ENCODE measurements around the gene IFT57. TPM values are rescaled to one million over a fixed set of nuclear protein-coding genes. Genes with fewer than 3 reads are reported as not detected.

Gene IFT57
- total RNA-seq, 1 donor from 2014 or later = 90.5 TPM

DNA sequence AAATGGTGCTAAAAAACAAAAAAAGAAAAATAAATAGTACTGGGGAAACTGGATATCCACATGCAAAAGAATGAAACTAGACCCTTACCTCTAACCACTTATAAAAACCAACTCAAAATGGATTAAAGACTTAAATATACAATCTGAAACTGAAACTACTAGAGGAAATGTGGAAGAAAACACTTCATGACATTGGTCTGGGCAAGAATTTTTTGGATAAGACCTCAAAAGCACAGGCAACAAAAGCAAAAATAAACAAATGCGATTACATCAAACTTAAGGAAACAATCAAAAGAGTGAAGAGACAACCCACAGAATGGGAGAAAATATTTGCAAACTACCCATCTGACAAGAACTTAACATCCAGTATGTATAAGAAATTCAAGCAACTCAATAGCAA, 6.4 kb downstream of the IFT57 start:
- Histone ChIP-seq H3K9ac (no peak overlapping the region), H4K20me1 (ENCODE audit: low read depth) (no peaks in the 10 kb centered on the region), H3K27ac (no peak overlapping the region), H2AFZ (replicated peaks) (no peak overlapping the region), H3K4me2 (no peak overlapping the region), H3F3A (ENCODE audit: low read depth) (no peaks in the 10 kb centered on the region), H3K4me1 (peaks cover 9% of the 10 kb centered on the region), H3K27me3 (no peaks in the 10 kb centered on the region), H3K36me3 (peaks cover 14% of the 10 kb centered on the region), H3K79me2 (ENCODE audit: low read depth) (peaks cover 21% of the 10 kb centered on the region), H3K4me3 (no peak overlapping the region), H3K9me3 (ENCODE audit: low read depth) (no peaks in the 10 kb centered on the region)
- no peak for DNase-seq (ENCODE audit: low spot score)
- H3K27me3 Mint-ChIP-seq (ENCODE audit: insufficient read depth, low read depth) = no peaks in the 10 kb centered on the region
- H3K27ac Mint-ChIP-seq = no peak overlapping the region
- H3K36me3 Mint-ChIP-seq = peaks cover 42% of the 10 kb centered on the region
- no peaks in the 10 kb centered on the region for H3K9me3 Mint-ChIP-seq
- no peak for TF ChIP-seq EZH2phosphoT487 (IDR thresholded peaks at IDR 0.05)
- TF ChIP-seq EZH2 (IDR thresholded peaks at IDR 0.05) = no peak
- TF ChIP-seq, protein P1, sequence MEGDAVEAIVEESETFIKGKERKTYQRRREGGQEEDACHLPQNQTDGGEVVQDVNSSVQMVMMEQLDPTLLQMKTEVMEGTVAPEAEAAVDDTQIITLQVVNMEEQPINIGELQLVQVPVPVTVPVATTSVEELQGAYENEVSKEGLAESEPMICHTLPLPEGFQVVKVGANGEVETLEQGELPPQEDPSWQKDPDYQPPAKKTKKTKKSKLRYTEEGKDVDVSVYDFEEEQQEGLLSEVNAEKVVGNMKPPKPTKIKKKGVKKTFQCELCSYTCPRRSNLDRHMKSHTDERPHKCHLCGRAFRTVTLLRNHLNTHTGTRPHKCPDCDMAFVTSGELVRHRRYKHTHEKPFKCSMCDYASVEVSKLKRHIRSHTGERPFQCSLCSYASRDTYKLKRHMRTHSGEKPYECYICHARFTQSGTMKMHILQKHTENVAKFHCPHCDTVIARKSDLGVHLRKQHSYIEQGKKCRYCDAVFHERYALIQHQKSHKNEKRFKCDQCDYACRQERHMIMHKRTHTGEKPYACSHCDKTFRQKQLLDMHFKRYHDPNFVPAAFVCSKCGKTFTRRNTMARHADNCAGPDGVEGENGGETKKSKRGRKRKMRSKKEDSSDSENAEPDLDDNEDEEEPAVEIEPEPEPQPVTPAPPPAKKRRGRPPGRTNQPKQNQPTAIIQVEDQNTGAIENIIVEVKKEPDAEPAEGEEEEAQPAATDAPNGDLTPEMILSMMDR (IDR thresholded peaks at IDR 0.05) = no peak
- H3K4me1 Mint-ChIP-seq = peaks cover 18% of the 10 kb centered on the region
- no peak overlapping the region for H3K4me3 Mint-ChIP-seq

DNA sequence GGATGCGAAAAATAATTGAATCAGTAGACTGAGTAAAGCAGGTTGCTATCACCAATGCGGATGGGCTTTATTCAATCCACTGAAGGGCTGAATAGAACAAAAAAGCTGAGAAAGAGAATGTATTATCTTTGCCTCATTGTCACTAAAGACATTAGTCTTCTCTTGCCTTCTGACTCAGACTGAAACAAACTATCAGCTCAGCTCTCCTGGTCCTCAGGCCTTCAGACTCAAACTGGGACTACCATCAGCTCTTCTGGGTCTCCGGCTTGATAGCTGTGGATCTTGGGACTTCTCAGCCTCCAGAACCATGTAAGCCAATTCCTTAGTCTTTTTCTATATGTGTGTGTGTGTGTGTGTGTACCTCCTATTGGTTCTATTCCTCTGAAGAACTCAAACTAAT, 12.6 kb downstream of the IFT57 start:
- Histone ChIP-seq H4K20me1 (ENCODE audit: low read depth) (no peaks in the 10 kb centered on the region), H3K4me1 (no peaks in the 10 kb centered on the region), H3K4me2 (no peak overlapping the region), H3K27ac (no peak overlapping the region), H3K36me3 (peaks cover 12% of the 10 kb centered on the region), H3K4me3 (no peak overlapping the region), H3F3A (ENCODE audit: low read depth) (no peaks in the 10 kb centered on the region), H2AFZ (replicated peaks) (no peak overlapping the region), H3K27me3 (no peaks in the 10 kb centered on the region), H3K79me2 (ENCODE audit: low read depth) (no peaks in the 10 kb centered on the region), H3K9me3 (ENCODE audit: low read depth) (no peaks in the 10 kb centered on the region), H3K9ac (no peak overlapping the region)
- H3K27ac Mint-ChIP-seq = no peak overlapping the region
- no peak for DNase-seq (ENCODE audit: low spot score)
- no peaks in the 10 kb centered on the region for H3K27me3 Mint-ChIP-seq (ENCODE audit: insufficient read depth, low read depth)
- no peaks in the 10 kb centered on the region for H3K4me1 Mint-ChIP-seq
- TF ChIP-seq EZH2 (IDR thresholded peaks at IDR 0.05) = no peak
- TF ChIP-seq, protein P1 (IDR thresholded peaks at IDR 0.05) = no peak
- H3K36me3 Mint-ChIP-seq = peaks cover 49% of the 10 kb centered on the region
- H3K4me3 Mint-ChIP-seq = no peak overlapping the region
- no peaks in the 10 kb centered on the region for H3K9me3 Mint-ChIP-seq

DNA sequence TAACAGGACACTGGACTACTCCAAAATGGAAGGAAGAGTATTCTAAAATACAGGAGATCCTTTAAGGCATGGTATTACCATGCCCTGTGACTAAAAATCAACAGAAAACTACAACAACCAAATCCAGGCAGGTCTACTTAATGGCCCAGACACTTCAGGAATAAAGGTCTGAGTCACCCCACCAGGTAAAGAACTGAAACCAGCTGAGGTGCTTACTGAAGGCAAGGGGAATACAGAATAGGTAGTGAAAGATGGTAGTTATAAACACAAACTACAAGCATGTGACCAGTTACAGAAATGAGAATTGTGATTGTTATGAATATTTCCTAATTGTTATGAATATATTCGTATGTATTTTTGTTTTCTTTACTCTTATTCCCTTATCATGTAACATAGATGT, 13.4 kb downstream of the IFT57 start:
- H3F3A ChIP-seq (ENCODE audit: low read depth) = no peaks in the 10 kb centered on the region
- TF ChIP-seq EZH2 (IDR thresholded peaks at IDR 0.05) (no peak), EZH2phosphoT487 (IDR thresholded peaks at IDR 0.05) (no peak)
- TF ChIP-seq, protein P1 (IDR thresholded peaks at IDR 0.05) = no peak
- no peak overlapping the region for H3K4me3 Mint-ChIP-seq
- no peak overlapping the region for H3K27ac Mint-ChIP-seq
- DNase-seq (ENCODE audit: low spot score) = no peak
- no peaks in the 10 kb centered on the region for H3K27me3 ChIP-seq
- H3K27ac ChIP-seq = no peak overlapping the region
- H3K9me3 Mint-ChIP-seq = no peaks in the 10 kb centered on the region
- no peaks in the 10 kb centered on the region for H3K4me1 Mint-ChIP-seq
- peaks cover 7% of the 10 kb centered on the region for H3K36me3 ChIP-seq
- no peaks in the 10 kb centered on the region for H3K9me3 ChIP-seq (ENCODE audit: low read depth)
- H3K79me2 ChIP-seq (ENCODE audit: low read depth) = no peaks in the 10 kb centered on the region
- no peak overlapping the region for H3K9ac ChIP-seq
- H3K27me3 Mint-ChIP-seq (ENCODE audit: insufficient read depth, low read depth) = no peaks in the 10 kb centered on the region
- H3K4me2 ChIP-seq = no peak overlapping the region
- H3K4me1 ChIP-seq = no peaks in the 10 kb centered on the region
- H3K36me3 Mint-ChIP-seq = peaks cover 49% of the 10 kb centered on the region
- H2AFZ ChIP-seq (replicated peaks) = no peak overlapping the region
- H3K4me3 ChIP-seq = no peak overlapping the region
- no peaks in the 10 kb centered on the region for H4K20me1 ChIP-seq (ENCODE audit: low read depth)
